OCI-LY3 (cell line): ENCODE results near the gene TRAF3IP3.

Experiments
- EZH2phosphoT487 ChIP-seq: fragments of 200-600 bp; shearing (Covaris generic); IDR thresholded peaks from 2 replicates; pipeline ENCODE4 v1.6.1; 2018; ENCODE audit warnings: antibody characterized with exemption, mixed run types, low read depth
- TF ChIP-seq, protein P1 (sequence below): fragments of 200-600, 300-600 bp; sonication (generic); IDR thresholded peaks from 2 replicates; pipeline ENCODE4 v1.5.1; 2014; ENCODE audit warnings: antibody characterized with exemption, low read length, low read depth

DNA sequence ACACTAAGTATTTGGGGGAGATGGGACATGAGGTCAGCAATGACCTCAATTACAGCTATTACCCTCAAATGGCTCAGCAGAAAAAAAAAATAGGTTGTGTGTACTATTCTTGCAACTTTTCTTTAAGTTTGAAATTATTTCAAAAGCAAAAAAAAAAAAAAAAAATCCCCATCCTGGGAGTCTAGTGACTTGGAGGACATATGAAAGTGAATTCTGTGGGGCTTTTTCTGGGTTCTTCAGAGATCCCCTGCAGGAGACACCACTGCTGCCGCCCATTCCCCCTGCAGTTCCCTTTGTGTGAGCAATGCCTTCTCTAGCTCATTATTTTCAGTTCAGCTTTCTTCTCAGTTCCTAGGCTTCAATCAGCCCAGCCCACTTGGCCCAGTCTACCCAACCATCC is 34.5 kb upstream of the TRAF3IP3 start:
- TF ChIP-seq, protein P1, sequence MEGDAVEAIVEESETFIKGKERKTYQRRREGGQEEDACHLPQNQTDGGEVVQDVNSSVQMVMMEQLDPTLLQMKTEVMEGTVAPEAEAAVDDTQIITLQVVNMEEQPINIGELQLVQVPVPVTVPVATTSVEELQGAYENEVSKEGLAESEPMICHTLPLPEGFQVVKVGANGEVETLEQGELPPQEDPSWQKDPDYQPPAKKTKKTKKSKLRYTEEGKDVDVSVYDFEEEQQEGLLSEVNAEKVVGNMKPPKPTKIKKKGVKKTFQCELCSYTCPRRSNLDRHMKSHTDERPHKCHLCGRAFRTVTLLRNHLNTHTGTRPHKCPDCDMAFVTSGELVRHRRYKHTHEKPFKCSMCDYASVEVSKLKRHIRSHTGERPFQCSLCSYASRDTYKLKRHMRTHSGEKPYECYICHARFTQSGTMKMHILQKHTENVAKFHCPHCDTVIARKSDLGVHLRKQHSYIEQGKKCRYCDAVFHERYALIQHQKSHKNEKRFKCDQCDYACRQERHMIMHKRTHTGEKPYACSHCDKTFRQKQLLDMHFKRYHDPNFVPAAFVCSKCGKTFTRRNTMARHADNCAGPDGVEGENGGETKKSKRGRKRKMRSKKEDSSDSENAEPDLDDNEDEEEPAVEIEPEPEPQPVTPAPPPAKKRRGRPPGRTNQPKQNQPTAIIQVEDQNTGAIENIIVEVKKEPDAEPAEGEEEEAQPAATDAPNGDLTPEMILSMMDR: no peak
- no peak for TF ChIP-seq EZH2phosphoT487
